K562 (cell line): ENCODE data around the gene MRPL10. TPM values are rescaled to one million over a fixed set of nuclear protein-coding genes. Genes with fewer than 3 reads are reported as not detected.

Experiments
- BCOR ChIP-seq: fragments of 450-650 bp; IDR thresholded peaks from 2 replicates; pipeline ENCODE4 v1.6.1; 2016
- DDX20 ChIP-seq: fragments of 450-650 bp; IDR thresholded peaks from 2 replicates; pipeline ENCODE4 v1.6.1; 2016; ENCODE audit warnings: missing genetic modification characterization, low read depth, mild to moderate bottlenecking, missing compliant biosample characterization, moderate library complexity
- ETV6 ChIP-seq, 3 experiments: fragments of 150-350 bp in 1 of 3; sonication (generic) in 1 of 3; formaldehyde crosslinking in 1 of 3; IDR thresholded peaks; 2 replicates each; pipeline versions ENCODE4 v1.6.1 to v1.8.0; 2014 to 2022; ENCODE audit warnings: borderline replicate concordance in 2 of 3, low read depth in 2 of 3, antibody characterized with exemption in 1 of 3, low read length in 1 of 3, mild to moderate bottlenecking in 1 of 3, missing genetic modification reagents in 1 of 3
- HDAC8 ChIP-seq: fragments of 450-650 bp; IDR thresholded peaks from 2 replicates; pipeline ENCODE4 v1.6.1; 2016; ENCODE audit warnings: mild to moderate bottlenecking, missing genetic modification characterization, moderate library complexity, missing compliant biosample characterization
- IFI16 ChIP-seq: fragments of 250-450 bp; sonication (Bioruptor Pico); IDR thresholded peaks from 2 replicates; pipeline ENCODE4 v2.1.2; 2022; ENCODE audit warnings: mild to moderate bottlenecking, inconsistent platforms
- KLF16 ChIP-seq: IDR thresholded peaks from 2 replicates; pipeline ENCODE4 v1.6.1; 2016; ENCODE audit warnings: antibody characterized with exemption
- MAFF ChIP-seq: IDR thresholded peaks from 2 replicates; pipeline ENCODE4 v1.6.1; 2012; ENCODE audit warnings: low read length, improper control_type of control experiment
- MTA2 ChIP-seq: fragments of 450-650 bp; IDR thresholded peaks from 2 replicates; pipeline ENCODE4 v1.6.1; 2016; ENCODE audit warnings: low read depth
- NFYB ChIP-seq: IDR thresholded peaks from 2 replicates; pipeline ENCODE4 v1.6.1; 2011; ENCODE audit warnings: mild to moderate bottlenecking, moderate library complexity; ENCODE audit not compliant: insufficient read length; ENCODE audit errors: extremely low read depth
- SMAD4 ChIP-seq: fragments of 250-450 bp; sonication (Bioruptor Pico); conservative IDR thresholded peaks from 2 replicates; pipeline ENCODE4 v1.8.0; 2021; ENCODE audit warnings: inconsistent platforms, mild to moderate bottlenecking, moderate library complexity
- SRSF7 ChIP-seq: fragments of 200-400 bp; formaldehyde crosslinking; optimal IDR thresholded peaks from 2 replicates; pipeline ENCODE3; 2017; ENCODE audit warnings: mild to moderate bottlenecking, low read depth, low read length
- STAT5A ChIP-seq: IDR thresholded peaks from 2 replicates; pipeline ENCODE4 v1.6.1; 2012; ENCODE audit warnings: low read length, inconsistent platforms, borderline replicate concordance
- TARDBP ChIP-seq: fragments of 450-650 bp; IDR thresholded peaks from 2 replicates; pipeline ENCODE4 v1.6.1; 2016
- VEZF1 ChIP-seq: fragments of 200-800 bp; sonication (Bioruptor generic); IDR thresholded peaks from 2 replicates; pipeline ENCODE4 v1.6.1; 2017; ENCODE audit warnings: missing genetic modification characterization, missing compliant biosample characterization
- ZNF12 ChIP-seq: sonication (generic); formaldehyde crosslinking; IDR thresholded peaks from 2 replicates; pipeline ENCODE4 v1.4.0; 2020; ENCODE audit warnings: mild to moderate bottlenecking, missing genetic modification reagents
- ZNF140 ChIP-seq: fragments of 250-450 bp; sonication (Bioruptor Pico); IDR thresholded peaks from 2 replicates; pipeline ENCODE4 v1.8.0; 2021; ENCODE audit warnings: moderate library complexity, mild to moderate bottlenecking, inconsistent platforms
- ZNF347 ChIP-seq: fragments of 450-650 bp; formaldehyde crosslinking; IDR thresholded peaks from 2 replicates; pipeline ENCODE4 v1.4.0; 2020; ENCODE audit warnings: low read depth, mild to moderate bottlenecking, moderate library complexity
- ZNF695 ChIP-seq: fragments of 450-650 bp; formaldehyde crosslinking; IDR thresholded peaks from 2 replicates; pipeline ENCODE4 v1.4.0; 2020; ENCODE audit warnings: mild to moderate bottlenecking, moderate library complexity
- ZNF740 ChIP-seq, 3 experiments: fragments of 200-800 bp in 1 of 3; sonication (Bioruptor generic) in 1 of 3; sonication (generic) in 1 of 3; formaldehyde crosslinking in 1 of 3; IDR thresholded peaks; 2 replicates each; pipeline versions ENCODE4 v1.6.1 to v1.8.0; 2016 to 2022; ENCODE audit warnings: mild to moderate bottlenecking in 2 of 3, missing compliant biosample characterization in 2 of 3, missing genetic modification characterization in 2 of 3, missing genetic modification reagents in 1 of 3
- ZNF785 ChIP-seq: fragments of 250-450 bp; sonication (Bioruptor Pico); IDR thresholded peaks from 2 replicates; pipeline ENCODE4 v1.4.0; 2020; ENCODE audit warnings: mild to moderate bottlenecking
- polyA plus RNA-seq, 8 experiments: library from polyadenylated mRNA; depleted of rRNA in 4 of 8; stranded (reverse) in 5 of 8; unstranded in 3 of 8; fragments of >200 nt; fragmentation: Nextera tagmentation in 2 of 8; fragmentation: Illumina TruSeq in 1 of 8; extraction: Ambion mirVana in 2 of 8; extraction: Trizol in 1 of 8; gene quantifications; 2 replicates each; pipeline versions ENCODE4 v1.2.1 to v1.2.3, GENCODE V29; 2011 to 2014; ENCODE audit warnings: inconsistent platforms in 1 of 8, missing spikeins in 1 of 8
- total RNA-seq, 7 experiments: library from RNA; depleted of rRNA in 6 of 7; stranded (reverse); fragments of >200 nt in 6 of 7; fragmentation: Illumina TruSeq in 2 of 7; extraction: Trizol in 2 of 7; gene quantifications; 2 replicates each; pipeline versions ENCODE4 v1.2.1 to v1.2.3, GENCODE V29; 2011 to 2021; ENCODE audit warnings: low replicate concordance in 1 of 7
- TF ChIP-seq, protein P1 (sequence below), 2 experiments: IDR thresholded peaks; 2 replicates each; pipeline ENCODE4 v1.6.1; 2012; ENCODE audit warnings: improper control_type of control experiment in 2 of 2, low read depth in 2 of 2, low read length in 2 of 2, borderline replicate concordance in 1 of 2

MRPL10 gene
- total and polyA plus RNA-seq, 9 of the 15 experiments (the other 6 are each of a cell fraction or from before 2014, with no cell fraction given) = 27.8 to 105 (median 67.3) TPM

DNA sequence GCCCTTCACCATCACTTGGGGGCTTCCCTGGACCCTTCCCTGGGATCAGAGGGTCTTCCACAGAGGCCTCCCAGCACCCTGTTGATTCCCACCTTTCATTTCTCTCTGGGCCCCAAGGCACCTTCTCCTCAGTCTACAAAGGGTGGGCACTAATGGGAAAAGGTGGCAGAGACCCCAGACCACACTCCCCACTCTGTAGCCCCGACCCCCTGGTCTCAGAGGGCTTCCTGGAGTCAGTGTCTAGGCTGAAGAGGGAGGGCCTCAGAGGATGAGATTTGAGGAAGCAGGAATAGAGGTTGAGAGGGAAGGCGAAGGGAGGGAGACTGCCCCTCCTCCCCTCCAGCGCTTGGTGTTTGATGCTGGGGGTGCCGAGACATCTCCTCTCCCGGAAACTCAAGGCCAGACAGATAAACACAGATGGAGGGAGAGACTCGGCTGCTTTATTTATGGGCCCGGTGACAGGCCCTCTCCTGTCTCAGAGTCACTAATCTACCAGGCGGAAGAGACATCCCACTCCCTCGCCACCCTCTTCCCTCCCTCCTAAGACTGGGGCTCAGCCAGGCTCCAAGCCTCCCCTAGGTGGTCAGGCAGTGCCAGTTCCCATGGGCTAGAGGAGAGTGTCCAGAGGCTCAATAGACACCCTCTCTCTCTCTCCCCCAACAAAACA, 46.2 kb upstream of the MRPL10 start (continued):
- TF ChIP-seq, protein P1, sequence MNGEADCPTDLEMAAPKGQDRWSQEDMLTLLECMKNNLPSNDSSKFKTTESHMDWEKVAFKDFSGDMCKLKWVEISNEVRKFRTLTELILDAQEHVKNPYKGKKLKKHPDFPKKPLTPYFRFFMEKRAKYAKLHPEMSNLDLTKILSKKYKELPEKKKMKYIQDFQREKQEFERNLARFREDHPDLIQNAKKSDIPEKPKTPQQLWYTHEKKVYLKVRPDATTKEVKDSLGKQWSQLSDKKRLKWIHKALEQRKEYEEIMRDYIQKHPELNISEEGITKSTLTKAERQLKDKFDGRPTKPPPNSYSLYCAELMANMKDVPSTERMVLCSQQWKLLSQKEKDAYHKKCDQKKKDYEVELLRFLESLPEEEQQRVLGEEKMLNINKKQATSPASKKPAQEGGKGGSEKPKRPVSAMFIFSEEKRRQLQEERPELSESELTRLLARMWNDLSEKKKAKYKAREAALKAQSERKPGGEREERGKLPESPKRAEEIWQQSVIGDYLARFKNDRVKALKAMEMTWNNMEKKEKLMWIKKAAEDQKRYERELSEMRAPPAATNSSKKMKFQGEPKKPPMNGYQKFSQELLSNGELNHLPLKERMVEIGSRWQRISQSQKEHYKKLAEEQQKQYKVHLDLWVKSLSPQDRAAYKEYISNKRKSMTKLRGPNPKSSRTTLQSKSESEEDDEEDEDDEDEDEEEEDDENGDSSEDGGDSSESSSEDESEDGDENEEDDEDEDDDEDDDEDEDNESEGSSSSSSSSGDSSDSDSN (IDR thresholded peaks at IDR 0.05; ENCODE audit: borderline replicate concordance in 1 of 2, low read depth in 2 of 2, low read length in 2 of 2) = no peak
- TF ChIP-seq ZNF785 (CRISPR knock-in tag) = no peak
- peak; percentile 90 for TF ChIP-seq BCOR
- TF ChIP-seq ETV6 (IDR thresholded peaks at IDR 0.05; ENCODE audit: borderline replicate concordance in 1 of 2, low read depth in 2 of 2, low read length in 1 of 2) = peak; percentile 68 to 87; a peak in 2 of 4 replicates
- TF ChIP-seq ETV6 (CRISPR knock-in tag; IDR thresholded peaks at IDR 0.05; ENCODE audit: borderline replicate concordance) = no peak
- TF ChIP-seq VEZF1 (CRISPR knock-in tag) = peak; percentile 91
- TF ChIP-seq STAT5A = peak; percentile 63
- TF ChIP-seq MTA2 = peak; percentile 45; the same call in 1 of the 2 replicates
- no peak for TF ChIP-seq ZNF695 (CRISPR knock-in tag)
- TF ChIP-seq TARDBP = 0 out of 2 replicates have a peak, but pooled peaks have one; percentile 25
- TF ChIP-seq ZNF347 (CRISPR knock-in tag) = no peak
- TF ChIP-seq ZNF740 (CRISPR knock-in tag; IDR thresholded peaks at IDR 0.05) = no peak
- peak in 1 of 2 experiments; percentile 65; a peak in 1 of 4 replicates for TF ChIP-seq ZNF740 (tag; IDR thresholded peaks at IDR 0.05)
- no peak for TF ChIP-seq IFI16
- no peak for TF ChIP-seq NFYB
- TF ChIP-seq HDAC8 (tag) = no peak
- no peak for TF ChIP-seq ZNF12 (CRISPR knock-in tag)
- TF ChIP-seq DDX20 = no peak
- peak; percentile 75 for TF ChIP-seq KLF16
- TF ChIP-seq SRSF7 = no peak
- no peak for TF ChIP-seq MAFF
- TF ChIP-seq SMAD4 (CRISPR knock-in tag) = peak; percentile 100
- no peak for TF ChIP-seq ZNF140
